Measurements from ENCODE around the gene DEDD2.

The DEDD2 gene

DNA sequence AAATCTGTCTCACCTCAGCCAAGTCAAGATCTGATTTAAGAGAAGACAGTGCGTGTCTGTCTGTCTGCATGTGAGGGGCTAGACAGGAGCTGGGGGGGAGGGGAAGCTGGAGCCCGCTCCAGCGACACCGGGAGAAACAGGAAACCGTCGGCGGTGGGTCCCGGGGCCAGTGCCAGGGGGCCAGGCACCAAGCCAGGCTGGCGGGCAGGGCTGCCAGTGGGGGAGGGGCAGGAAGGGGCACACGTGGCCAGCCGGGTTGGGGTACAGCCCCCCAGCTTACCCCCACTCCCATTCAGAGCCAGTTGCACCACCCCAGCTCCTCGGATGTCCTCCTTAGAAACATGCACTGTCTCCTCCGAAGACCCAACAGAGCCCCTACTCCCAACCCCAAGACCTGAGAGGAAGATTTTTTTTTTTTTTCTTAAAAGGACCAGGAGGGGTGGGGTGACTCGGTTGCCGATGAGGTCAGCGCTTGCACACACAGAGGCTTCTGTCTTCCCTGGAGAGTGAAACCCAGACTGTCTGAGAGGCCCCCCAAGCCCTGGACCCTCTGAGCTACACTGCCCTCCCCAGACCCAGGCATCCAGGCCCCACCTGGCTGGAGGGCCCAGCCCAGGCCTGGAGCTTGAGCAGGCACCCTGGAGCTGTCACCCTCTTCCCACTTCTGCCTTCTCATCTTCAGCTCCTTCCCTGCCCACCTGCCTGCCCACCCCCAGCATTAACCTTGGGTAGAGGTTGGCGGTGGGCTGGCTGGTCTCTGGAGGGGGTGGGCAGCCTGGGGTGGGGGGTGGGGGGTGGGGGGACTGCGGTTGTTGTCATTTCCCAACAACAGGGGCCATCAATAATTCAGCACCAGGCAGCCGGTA lies 33.4 kb upstream of the DEDD2 start:
- DNase-seq (ENCODE audit: low spot score in 2 of 2) = no peak
- H3K4me1 Mint-ChIP-seq = peaks cover 34% of the 10 kb centered on the region
- peak overlapping the region; percentile 95 for H3K4me3 Mint-ChIP-seq
- no peak for ATAC-seq
- peak overlapping the region; percentile 99 for H3K27ac Mint-ChIP-seq
- peaks cover 32% of the 10 kb centered on the region for H3K36me3 Mint-ChIP-seq
- no peaks in the 10 kb centered on the region for H3K9me3 Mint-ChIP-seq

DNA sequence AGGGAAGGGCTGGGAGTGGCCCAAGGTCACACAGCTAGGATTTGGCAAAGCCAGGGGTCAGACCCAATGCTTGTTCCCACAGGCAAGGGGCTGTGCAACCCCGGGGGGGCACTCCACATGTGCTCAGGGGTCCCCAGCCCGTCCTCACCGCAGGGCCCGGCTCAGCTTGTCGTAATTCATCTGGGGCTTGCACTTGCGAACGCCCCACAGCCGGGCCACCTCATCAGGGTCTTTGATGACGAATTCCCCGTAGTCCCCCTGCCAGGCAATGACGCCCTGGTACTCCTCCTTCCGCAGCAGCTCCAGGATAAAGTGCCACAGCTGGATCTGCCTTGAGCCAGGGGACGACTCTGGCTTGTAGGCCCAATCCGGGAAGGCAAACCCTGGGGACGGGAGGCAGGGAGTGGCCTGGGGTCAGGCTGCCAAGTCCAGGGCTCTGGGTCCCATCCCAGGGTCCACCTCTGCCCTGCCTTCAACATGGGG lies 32.7 kb upstream of the DEDD2 start:
- H3K4me3 Mint-ChIP-seq = peak overlapping the region; percentile 95
- peaks cover 36% of the 10 kb centered on the region for H3K4me1 Mint-ChIP-seq
- no peaks in the 10 kb centered on the region for H3K9me3 Mint-ChIP-seq
- no peak for DNase-seq (ENCODE audit: low spot score in 2 of 2)
- peaks cover 37% of the 10 kb centered on the region for H3K36me3 Mint-ChIP-seq
- peak overlapping the region; percentile 23 for H3K27ac Mint-ChIP-seq
- no peak for ATAC-seq

- H3K9me3 Mint-ChIP-seq = no peaks in the 10 kb centered on the region
- DNase-seq (ENCODE audit: low spot score in 2 of 2) (no peak), ATAC-seq (no peak)
- H3K36me3 Mint-ChIP-seq = peaks cover 40% of the 10 kb centered on the region
- H3K4me1 Mint-ChIP-seq = peaks cover 41% of the 10 kb centered on the region
- no peak overlapping the region for H3K4me3 Mint-ChIP-seq
- H3K27ac Mint-ChIP-seq = peak overlapping the region; percentile 23
Observed at GRCh38 chr19:42249769-42250168, 32.3 kb upstream of the DEDD2 start.

DNA sequence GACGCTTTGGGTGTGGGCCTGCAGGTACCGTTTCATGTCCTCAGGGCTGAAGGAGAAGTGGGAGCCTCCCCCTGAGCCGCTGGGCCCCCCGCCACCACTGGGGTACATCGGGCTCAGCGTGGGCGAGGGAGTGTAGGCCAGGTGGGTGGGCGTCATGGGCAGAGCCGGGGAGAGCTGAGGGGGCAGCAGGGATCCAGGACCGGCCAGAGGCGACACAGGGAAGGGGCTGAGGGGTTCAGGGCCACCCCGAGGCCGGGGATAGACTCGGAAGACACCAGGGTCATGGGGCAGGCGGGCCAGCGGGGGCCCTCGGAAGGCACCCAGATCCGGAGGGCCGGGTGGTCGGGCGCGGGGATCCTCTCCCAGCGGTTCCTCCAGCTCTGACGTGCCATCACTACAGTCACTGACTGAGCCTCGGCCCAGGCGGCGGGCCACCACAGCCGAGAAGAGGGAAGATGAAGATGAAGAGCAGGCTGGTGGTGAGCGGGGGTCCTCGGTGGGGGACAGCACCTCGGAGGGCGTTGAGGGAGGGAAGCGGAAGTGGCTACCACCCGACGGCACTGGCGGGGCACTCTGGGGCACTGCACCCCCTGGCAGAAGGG lies 31.8 kb upstream of the DEDD2 start:
- H3K27ac Mint-ChIP-seq = no peak overlapping the region

DNA sequence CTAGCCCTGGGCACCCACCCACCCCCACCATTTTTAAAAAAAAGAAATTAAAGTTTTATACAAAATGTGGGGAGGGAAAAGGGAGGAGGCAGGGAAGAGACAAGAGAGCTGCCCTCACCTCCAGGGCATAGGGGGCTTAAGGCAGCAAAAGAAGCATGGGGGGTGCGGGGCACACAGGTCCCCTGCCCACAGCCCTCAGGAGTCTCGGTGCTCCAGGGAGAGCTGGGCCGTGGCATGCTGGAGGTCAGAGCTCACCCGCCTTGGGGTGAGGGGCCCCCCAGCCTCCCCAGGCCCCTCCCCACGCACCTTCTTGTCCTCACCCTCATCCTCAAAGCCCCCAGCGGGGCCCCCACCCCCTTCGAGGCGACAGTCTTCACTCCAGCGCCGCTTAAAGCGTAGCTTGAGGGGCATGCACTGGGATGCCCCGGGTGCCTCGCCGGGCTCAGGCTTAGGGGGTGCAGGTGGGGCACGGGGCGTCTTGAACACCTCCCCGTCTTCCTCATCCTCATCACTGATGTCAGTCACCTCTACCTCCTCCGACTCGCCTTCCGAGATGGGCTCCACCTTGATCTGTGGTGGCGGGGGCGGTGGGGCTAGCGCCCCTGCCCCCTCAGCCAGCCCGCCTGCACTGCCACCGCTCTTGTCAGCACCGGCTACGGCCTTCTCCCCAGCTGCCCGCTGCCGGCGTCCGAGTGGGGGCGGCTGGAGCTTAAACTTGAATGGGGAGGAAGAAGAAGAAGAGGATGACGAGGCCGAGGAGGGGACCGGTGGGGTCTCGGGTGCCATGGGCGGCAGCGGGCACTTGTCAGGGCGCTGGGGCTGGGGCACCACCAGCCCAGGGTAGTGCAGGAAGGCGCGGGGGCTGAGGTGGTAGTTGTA lies 31.0 kb upstream of the DEDD2 start:
- H3K4me1 Mint-ChIP-seq = peaks cover 48% of the 10 kb centered on the region
- ATAC-seq = no peak
- no peak overlapping the region for H3K4me3 Mint-ChIP-seq
- H3K9me3 Mint-ChIP-seq = no peaks in the 10 kb centered on the region
- no peak for DNase-seq (ENCODE audit: low spot score in 2 of 2)
- no peak overlapping the region for H3K27ac Mint-ChIP-seq
- peaks cover 48% of the 10 kb centered on the region for H3K36me3 Mint-ChIP-seq

More for the DNA sequence above, 31.8 kb upstream of the DEDD2 start:
- no peak for DNase-seq (ENCODE audit: low spot score in 2 of 2)
- H3K36me3 Mint-ChIP-seq = peaks cover 46% of the 10 kb centered on the region
- H3K4me1 Mint-ChIP-seq = peaks cover 46% of the 10 kb centered on the region
- H3K4me3 Mint-ChIP-seq = no peak overlapping the region
- H3K9me3 Mint-ChIP-seq = no peaks in the 10 kb centered on the region
- no peak for ATAC-seq

- no peak for DNase-seq (ENCODE audit: low spot score in 2 of 2)
- peaks cover 50% of the 10 kb centered on the region for H3K36me3 Mint-ChIP-seq
- H3K27ac Mint-ChIP-seq = no peak overlapping the region
- H3K4me1 Mint-ChIP-seq = peaks cover 50% of the 10 kb centered on the region
- H3K4me3 Mint-ChIP-seq = no peak overlapping the region
- ATAC-seq = no peak
- no peaks in the 10 kb centered on the region for H3K9me3 Mint-ChIP-seq
Observed at GRCh38 chr19:42247640-42248199, 30.2 kb upstream of the DEDD2 start.

DNA sequence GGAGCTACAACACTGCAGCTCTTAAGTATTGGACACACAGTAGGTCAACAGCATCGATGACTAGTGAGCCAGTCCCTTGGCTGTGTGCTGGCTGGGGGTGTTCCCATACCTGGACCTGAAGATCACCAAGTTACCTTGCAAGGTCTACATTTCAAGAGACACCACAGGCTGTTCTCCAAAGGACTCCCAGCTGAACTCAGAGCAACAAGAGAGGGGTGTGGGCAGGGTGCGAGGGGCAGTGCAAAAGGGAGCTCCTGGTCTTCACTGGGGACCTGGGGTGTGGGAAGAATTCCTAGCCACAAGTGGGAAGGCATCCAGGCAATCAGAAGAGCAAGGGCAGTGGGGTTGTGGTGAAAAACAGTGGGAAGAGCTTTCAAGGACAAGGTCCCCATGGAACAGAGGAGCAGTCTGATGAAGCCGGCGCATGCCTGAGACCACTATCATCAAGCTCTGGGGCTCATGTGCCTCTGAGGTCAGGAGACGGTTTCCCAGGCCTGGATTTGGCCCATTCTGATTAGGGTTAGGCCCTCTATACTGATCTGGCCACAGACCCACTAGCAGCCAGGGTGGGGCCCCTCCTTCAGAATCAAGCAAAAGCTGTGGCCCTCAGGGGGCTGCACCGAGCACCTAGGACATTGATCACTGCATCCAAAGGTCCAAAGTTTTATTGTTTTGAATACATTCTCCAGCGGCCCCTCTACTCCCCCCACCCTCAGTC lies 29.6 kb upstream of the DEDD2 start:
- no peak for DNase-seq (ENCODE audit: low spot score in 2 of 2)
- Mint-ChIP-seq H3K4me1 (peaks cover 47% of the 10 kb centered on the region), H3K9me3 (no peaks in the 10 kb centered on the region), H3K36me3 (peaks cover 51% of the 10 kb centered on the region), H3K4me3 (no peak overlapping the region), H3K27ac (peak overlapping the region; percentile 96)
- no peak for ATAC-seq

DNA sequence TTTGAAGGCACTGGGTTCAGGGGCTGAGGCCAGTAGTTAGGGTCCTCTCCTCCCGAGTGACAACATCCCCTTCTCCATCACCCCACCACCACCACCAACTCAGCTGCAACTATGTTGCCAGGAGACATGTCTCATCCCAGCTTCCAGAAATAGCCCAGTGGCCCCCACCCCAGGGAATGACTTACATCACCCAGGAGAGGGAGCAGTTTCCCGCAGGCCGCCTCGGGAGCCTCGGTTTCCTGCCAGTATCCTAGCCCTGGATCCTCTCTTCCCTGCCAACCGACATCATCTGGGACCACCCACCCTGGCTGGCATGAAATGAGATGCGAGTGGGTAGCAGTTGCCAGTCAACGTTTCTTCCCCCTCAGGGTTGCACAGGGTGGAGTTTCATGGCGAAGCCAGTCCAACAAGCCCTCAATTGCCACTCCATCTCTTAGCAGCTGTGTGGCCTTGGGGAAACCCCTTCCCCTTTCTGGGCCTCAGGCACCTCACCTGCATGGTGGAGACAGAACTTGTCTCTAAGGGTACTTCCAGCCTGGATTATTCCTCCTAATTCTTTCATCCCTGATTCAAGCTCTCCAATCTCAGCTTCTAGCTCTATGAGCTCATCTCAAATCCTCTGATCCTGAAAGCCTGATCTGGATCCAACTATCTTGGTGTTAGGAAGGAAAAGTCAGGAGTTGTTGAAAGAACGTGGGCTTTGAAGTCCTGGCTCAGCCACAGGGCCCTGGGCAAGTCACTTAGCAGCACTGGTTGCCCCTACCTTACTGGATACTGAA lies 28.9 kb upstream of the DEDD2 start:
- DNase-seq (ENCODE audit: low spot score in 2 of 2) = no peak
- Mint-ChIP-seq H3K27ac (peak overlapping the region; percentile 96), H3K9me3 (no peaks in the 10 kb centered on the region), H3K4me3 (no peak overlapping the region), H3K36me3 (peaks cover 51% of the 10 kb centered on the region), H3K4me1 (peaks cover 42% of the 10 kb centered on the region)
- ATAC-seq = no peak

- DNase-seq (ENCODE audit: low spot score in 2 of 2) (no peak), ATAC-seq (no peak)
- Mint-ChIP-seq H3K4me3 (peak overlapping the region; percentile 88), H3K27ac (peak overlapping the region; percentile 96), H3K9me3 (no peaks in the 10 kb centered on the region), H3K4me1 (peaks cover 53% of the 10 kb centered on the region), H3K36me3 (peaks cover 62% of the 10 kb centered on the region)
Observed at GRCh38 chr19:42245231-42245630, 27.8 kb upstream of the DEDD2 start.

- Mint-ChIP-seq H3K4me1 (peaks cover 60% of the 10 kb centered on the region), H3K27ac (peak overlapping the region; percentile 96), H3K9me3 (no peaks in the 10 kb centered on the region), H3K4me3 (peak overlapping the region; percentile 88), H3K36me3 (peaks cover 64% of the 10 kb centered on the region)
- DNase-seq (ENCODE audit: low spot score in 2 of 2) (peak; percentile 77 to 93), ATAC-seq (peak; percentile 63)
Observed at GRCh38 chr19:42244347-42245220, 27.1 kb upstream of the DEDD2 start.

DNA sequence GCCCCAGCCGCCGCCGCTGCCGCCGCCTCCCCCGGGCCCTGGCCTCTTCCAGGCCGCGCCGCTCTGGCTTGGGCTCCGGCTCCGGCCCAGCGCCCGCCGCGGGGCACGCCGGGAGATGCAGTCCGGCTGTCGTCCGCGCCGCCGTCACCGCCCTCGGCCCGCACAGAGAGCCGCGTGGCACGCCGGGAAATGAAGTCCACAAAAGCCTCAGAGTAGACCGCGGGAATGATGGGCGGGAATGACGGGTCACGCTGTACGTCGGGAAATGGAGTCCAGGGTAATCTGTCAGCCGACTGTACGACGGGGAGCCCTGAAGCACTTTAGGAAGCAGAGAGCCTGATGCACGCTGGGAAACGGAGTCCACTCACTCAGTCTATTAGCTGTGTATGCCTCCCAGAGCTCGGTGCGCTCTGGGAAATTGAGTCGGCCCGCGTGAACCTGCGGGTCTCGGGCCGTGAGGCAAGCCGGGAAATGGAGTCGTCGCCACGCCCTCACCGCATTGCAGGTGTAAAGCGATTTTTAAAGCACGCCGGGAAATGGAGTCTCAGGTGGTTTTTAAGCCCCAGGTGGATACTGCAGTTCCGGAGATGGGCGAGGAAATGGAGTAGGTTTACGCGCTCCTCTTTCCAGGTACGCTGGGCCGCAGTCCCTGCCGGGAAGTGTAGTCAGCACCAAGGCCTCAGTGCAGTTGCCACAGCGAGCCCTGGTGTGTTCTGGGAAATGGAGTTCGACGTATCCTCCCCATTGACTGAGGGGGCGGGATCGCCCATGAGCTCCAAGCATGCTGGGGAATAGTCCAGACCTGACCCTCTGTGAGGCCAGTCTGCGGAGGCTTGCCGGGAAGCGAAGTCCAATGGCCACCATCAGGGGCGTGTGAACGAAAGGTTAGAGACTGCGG lies 25.3 kb upstream of the DEDD2 start, which contains the start of gene GSK3A:
TSS of gene GSK3A (minus strand) at position 91 of the 898 bp plus-strand sequence. CDS start 137 bp downstream, outside the sequence.
- Mint-ChIP-seq H3K4me3 (peak within 1 kb of the TSS; percentile 88), H3K9me3 (no peaks in the 10 kb centered on the region), H3K27ac (peak within 1 kb of the TSS; percentile 96), H3K4me1 (peaks cover 68% of the 10 kb centered on the region), H3K36me3 (peaks cover 69% of the 10 kb centered on the region)
- ATAC-seq = peak; percentile 87
- peak; percentile 90 to 98 for DNase-seq (ENCODE audit: low spot score in 2 of 2)

GRCh38 chr19:42242069-42242511 lies 24.6 kb upstream of the DEDD2 start:
- ATAC-seq (no peak), DNase-seq (ENCODE audit: low spot score in 2 of 2) (no peak)
- peaks cover 68% of the 10 kb centered on the region for H3K4me1 Mint-ChIP-seq
- no peaks in the 10 kb centered on the region for H3K9me3 Mint-ChIP-seq
- peak overlapping the region; percentile 96 for H3K27ac Mint-ChIP-seq
- H3K36me3 Mint-ChIP-seq = peaks cover 75% of the 10 kb centered on the region
- H3K4me3 Mint-ChIP-seq = peak overlapping the region; percentile 88

All from stimulated activated effector memory CD8-positive, alpha-beta T cell treated with anti-CD3 and anti-CD28 coated beads, Interleukin-12 subunit alpha, Interleukin-12 subunit beta, amount 100 ng/mL, for 72 hours (primary cell).